GM23338 (cell line): ENCODE results near the gene MGLL.

Experiments used
- CREB1 ChIP-seq: fragments of 250-450 bp; sonication (Bioruptor Pico); IDR thresholded peaks from 2 replicates; pipeline ENCODE4 v1.5.0; 2020; ENCODE audit warnings: low read depth, mild to moderate bottlenecking, moderate library complexity
- EZH2 ChIP-seq: fragments of 200-600 bp; sonication (generic); IDR thresholded peaks from one replicate; pipeline ENCODE4 v1.8.0; 2017; ENCODE audit warnings: antibody characterized with exemption, mild to moderate bottlenecking, low read depth; ENCODE audit not compliant: unreplicated experiment
- EZH2phosphoT487 ChIP-seq: fragments of 200-600 bp; sonication (generic); IDR thresholded peaks from one replicate; pipeline ENCODE4 v1.8.1; 2018; ENCODE audit warnings: antibody characterized with exemption; ENCODE audit not compliant: unreplicated experiment
- POLR2AphosphoS5 ChIP-seq: IDR thresholded peaks from 2 replicates; pipeline ENCODE4 v1.6.1; 2016; ENCODE audit warnings: antibody characterized with exemption, low read depth
- REST ChIP-seq: IDR thresholded peaks from one replicate; pipeline ENCODE4 v1.6.1; 2018; ENCODE audit warnings: antibody characterized with exemption; ENCODE audit not compliant: unreplicated experiment
- TF ChIP-seq, protein P1 (sequence below), 2 experiments: fragments of 200-600 bp in 1 of 2; sonication (generic) in 1 of 2; conservative IDR thresholded peaks; 2 replicates each; pipeline versions ENCODE4 v1.5.1 to v1.6.1; 2016 to 2017; ENCODE audit warnings: antibody characterized with exemption in 2 of 2, low read depth in 2 of 2, mild to moderate bottlenecking in 2 of 2, moderate library complexity in 1 of 2

DNA sequence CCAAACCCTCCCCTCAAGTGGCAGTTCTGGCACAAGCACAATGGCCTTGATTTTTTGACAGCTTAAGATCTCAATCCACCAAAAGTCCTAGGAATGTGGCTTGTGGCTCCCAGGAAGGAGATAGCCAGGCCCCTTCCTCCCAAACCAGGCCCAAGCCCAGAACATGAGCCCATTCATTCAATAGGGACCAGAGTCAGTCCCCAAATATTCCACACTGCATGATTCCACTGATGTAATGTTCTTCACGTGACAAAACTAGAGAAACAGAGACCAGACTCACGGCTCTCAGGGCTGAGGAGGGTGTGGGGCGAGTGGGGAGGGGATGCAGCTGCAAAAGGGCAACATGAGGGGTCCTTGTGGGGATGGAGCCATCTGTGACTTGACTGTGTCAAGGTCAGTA is 124.0 kb downstream of the MGLL start:
- TF ChIP-seq REST (no peak), EZH2 (no peak), POLR2AphosphoS5 (no peak), EZH2phosphoT487 (no peak), CREB1 (CRISPR knock-in tag) (no peak)
- TF ChIP-seq, protein P1, sequence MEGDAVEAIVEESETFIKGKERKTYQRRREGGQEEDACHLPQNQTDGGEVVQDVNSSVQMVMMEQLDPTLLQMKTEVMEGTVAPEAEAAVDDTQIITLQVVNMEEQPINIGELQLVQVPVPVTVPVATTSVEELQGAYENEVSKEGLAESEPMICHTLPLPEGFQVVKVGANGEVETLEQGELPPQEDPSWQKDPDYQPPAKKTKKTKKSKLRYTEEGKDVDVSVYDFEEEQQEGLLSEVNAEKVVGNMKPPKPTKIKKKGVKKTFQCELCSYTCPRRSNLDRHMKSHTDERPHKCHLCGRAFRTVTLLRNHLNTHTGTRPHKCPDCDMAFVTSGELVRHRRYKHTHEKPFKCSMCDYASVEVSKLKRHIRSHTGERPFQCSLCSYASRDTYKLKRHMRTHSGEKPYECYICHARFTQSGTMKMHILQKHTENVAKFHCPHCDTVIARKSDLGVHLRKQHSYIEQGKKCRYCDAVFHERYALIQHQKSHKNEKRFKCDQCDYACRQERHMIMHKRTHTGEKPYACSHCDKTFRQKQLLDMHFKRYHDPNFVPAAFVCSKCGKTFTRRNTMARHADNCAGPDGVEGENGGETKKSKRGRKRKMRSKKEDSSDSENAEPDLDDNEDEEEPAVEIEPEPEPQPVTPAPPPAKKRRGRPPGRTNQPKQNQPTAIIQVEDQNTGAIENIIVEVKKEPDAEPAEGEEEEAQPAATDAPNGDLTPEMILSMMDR (conservative IDR thresholded peaks at IDR 0.05; ENCODE audit: low read depth in 2 of 2), result no peak
